Sigmoid colon (tissue), 7 donors: ENCODE measurements around the gene LILRA5. TPM values are rescaled to one million over a fixed set of nuclear protein-coding genes. Genes with fewer than 3 reads are reported as not detected.
A peak's percentile ranks its signal among the peaks of the same experiment; 100 is the strongest.

Source experiments
- DNase-seq: peaks from one replicate; pipeline ENCODE4 v3.0.0-alpha.2; 2019
- H3K27ac ChIP-seq, 4 donors: fragments of 200-600 bp; sonication (generic); one replicate each; pipeline ENCODE4 v1.5.1; 2016 to 2019; ENCODE audit warnings: mild to moderate bottlenecking in 1 of 4
- H3K27me3 ChIP-seq, 3 donors: fragments of 200-600 bp; sonication (generic); one replicate each; pipeline ENCODE4 v1.5.1; 2019; ENCODE audit warnings: mild to moderate bottlenecking in 1 of 3
- H3K36me3 ChIP-seq, 4 donors: fragments of 200-600 bp; sonication (generic); one replicate each; pipeline ENCODE4 v1.5.1; 2016 to 2019
- H3K4me1 ChIP-seq, 4 donors: fragments of 200-600 bp; sonication (generic); one replicate each; pipeline ENCODE4 v1.5.1; 2017 to 2019
- H3K4me3 ChIP-seq, 4 donors: fragments of 200-600 bp; sonication (generic); one replicate each; pipeline ENCODE4 v1.5.1; 2017 to 2019; ENCODE audit warnings: mild to moderate bottlenecking in 2 of 4, moderate library complexity in 1 of 4
- H3K9me3 ChIP-seq, 4 donors: fragments of 200-600 bp in 3 of 4; sonication (generic) in 3 of 4; one replicate each; pipeline versions ENCODE4 v1.5.1 to v1.6.1; 2013 to 2019
- EP300 ChIP-seq, 4 donors: sonication (generic); formaldehyde crosslinking; IDR thresholded peaks; one replicate each; pipeline ENCODE4 v1.6.1; 2017; ENCODE audit warnings: antibody characterized with exemption in 4 of 4
- POLR2AphosphoS5 ChIP-seq, 4 donors: sonication (generic); formaldehyde crosslinking; IDR thresholded peaks; one replicate each; pipeline ENCODE4 v1.6.1; 2017; ENCODE audit warnings: antibody characterized with exemption in 4 of 4
- WGBS, 2 donors: extraction: QIAGEN DNeasy Blood & Tissue Kit; methylation state at CpG; one replicate each; pipeline ENCODE4 v1.1.7; 2013; 5-methylcytosine and 5-hydroxymethylcytosine counted together
- intact Hi-C: fragments of 100-400 bp; cut with DNase I; formaldehyde crosslinking; loops from one replicate; pipeline ENCODE4 v1.15.1; 2023
- polyA plus RNA-seq, 3 donors: library from polyadenylated mRNA; stranded (reverse); fragments of 200-250 nt; gene quantifications; one replicate each; pipeline ENCODE4 v1.2.3, GENCODE V29; 2013
- small RNA-seq, 3 donors: library from RNA; depleted of rRNA; stranded (forward); fragments of <200 nt; gene quantifications; one replicate each; pipeline ENCODE3, GENCODE V24; 2016
- total RNA-seq, 4 donors: library from RNA; depleted of rRNA; stranded (reverse); fragments of >200 nt; gene quantifications; one replicate each; pipeline ENCODE4 v1.1.0, GENCODE V29; 2016
- donor health status: healthy with polysubstance abuse.
- donor health status: Bipolar disorder and iron deficiency.
- donor health status: healthy.

LILRA5 gene
- total and polyA plus RNA-seq, 7 donors = 2.0 to 14.6 (median 5.6) TPM; not detected in 1

GRCh38 chr19:54257116-54257480 lies 55.9 kb downstream of the LILRA5 start, which contains the start of gene LILRB5:
Gene LILRB5 (minus strand): TSS chr19:54257273. CDS start chr19:54257193, 80 bp downstream.
- H3K9me3 ChIP-seq = no peaks in the 10 kb centered on the region
- H3K4me1 ChIP-seq = no peaks in the 10 kb centered on the region
- no peaks in the 10 kb centered on the region for H3K36me3 ChIP-seq
- 72 to 74% methylated on average over 9 of the region's 9 CpGs for WGBS, 2 donors
- no peak for TF ChIP-seq EP300 (IDR thresholded peaks at IDR 0.05)
- peak in 1 of 4 donors; percentile 13 for TF ChIP-seq POLR2AphosphoS5 (IDR thresholded peaks at IDR 0.05)
- H3K27me3 ChIP-seq = peaks cover 8 to 46% (median 16%) of the 10 kb centered on the region in 3 donors
- peak within 1 kb of the TSS in 1 of 4 donors; percentile 14 for H3K27ac ChIP-seq
- DNase-seq = peak; percentile 60
- intact Hi-C loops = no loop called here
- H3K4me3 ChIP-seq = peak within 1 kb of the TSS in 2 of 4 donors; percentile 16 to 32

Small RNA genes within 50 kb of the gene (small RNA-seq; reads per million reads assigned to genes)
- gene AC245884.12 = 0 reads per million in 3 donors
- 0 reads per million in 3 donors for gene MIR4752
- gene RNU6-1307P = 0 reads per million in 3 donors

Other genes starting within 250 kb of the LILRA5 start
- gene VSTM1, start 249.3 kb downstream of the LILRA5 start, total RNA-seq = not detected
- not detected for gene VSTM1, start 249.3 kb downstream of the LILRA5 start, polyA plus RNA-seq
- not detected for gene TARM1, start 231.8 kb downstream of the LILRA5 start, total RNA-seq
- gene TARM1, start 231.8 kb downstream of the LILRA5 start, polyA plus RNA-seq = not detected
- 1 to 10 TPM in 2 of 4 donors, not detected in 2; 3.0 to 3.1 TPM for gene OSCAR, start 212.4 kb downstream of the LILRA5 start, total RNA-seq
- gene OSCAR, start 212.4 kb downstream of the LILRA5 start, polyA plus RNA-seq = 1 to 10 TPM in 1 of 3 donors, under 1 TPM in 1, not detected in 1; 0.93 to 4.2 TPM
- gene NDUFA3, start 210.3 kb downstream of the LILRA5 start, total RNA-seq = 10 to 100 TPM; 18.8 to 32.4 (median 20.2) TPM
- gene NDUFA3, start 210.3 kb downstream of the LILRA5 start, polyA plus RNA-seq = 100 to 1,000 TPM; 151 to 207 (median 184) TPM
- gene TFPT, start 197.5 kb downstream of the LILRA5 start, total RNA-seq = 10 to 100 TPM; 18.2 to 24.7 (median 20.4) TPM
- gene TFPT, start 197.5 kb downstream of the LILRA5 start, polyA plus RNA-seq = 10 to 100 TPM; 22.2 to 28.6 (median 25.2) TPM
- 10 to 100 TPM; 48.7 to 53.5 (median 51.5) TPM for gene PRPF31, start 197.4 kb downstream of the LILRA5 start, total RNA-seq
- 10 to 100 TPM; 25.0 to 60.9 (median 36.6) TPM for gene PRPF31, start 197.4 kb downstream of the LILRA5 start, polyA plus RNA-seq
- 10 to 100 TPM; 11.8 to 31.5 (median 21.2) TPM for gene CNOT3, start 175.4 kb downstream of the LILRA5 start, total RNA-seq
- 10 to 100 TPM; 15.5 to 32.9 (median 19.8) TPM for gene CNOT3, start 175.4 kb downstream of the LILRA5 start, polyA plus RNA-seq
- gene LENG1, start 153.4 kb downstream of the LILRA5 start, total RNA-seq = 1 to 10 TPM; 7.8 to 10.0 (median 8.7) TPM
- gene LENG1, start 153.4 kb downstream of the LILRA5 start, polyA plus RNA-seq = 10 to 100 TPM in 1 of 3 donors, 1 to 10 TPM in 2; 8.4 to 11.5 (median 8.6) TPM
- gene TMC4, start 140.0 kb downstream of the LILRA5 start, total RNA-seq = 1 to 10 TPM in 1 of 4 donors, under 1 TPM in 1, not detected in 2; 0.66 to 1.4 TPM
- 10 to 100 TPM; 13.9 to 55.4 (median 25.2) TPM for gene TMC4, start 140.0 kb downstream of the LILRA5 start, polyA plus RNA-seq
- 10 to 100 TPM; 20.1 to 49.7 (median 31.0) TPM for gene MBOAT7, start 123.6 kb downstream of the LILRA5 start, total RNA-seq
- gene MBOAT7, start 123.6 kb downstream of the LILRA5 start, polyA plus RNA-seq = 10 to 100 TPM; 15.0 to 79.7 (median 16.0) TPM
- gene TSEN34, start 121.9 kb downstream of the LILRA5 start, total RNA-seq = 10 to 100 TPM; 41.5 to 80.9 (median 53.2) TPM
- 10 to 100 TPM; 47.3 to 61.9 (median 52.5) TPM for gene TSEN34, start 121.9 kb downstream of the LILRA5 start, polyA plus RNA-seq
- gene RPS9, start 112.3 kb downstream of the LILRA5 start, total RNA-seq = 1,000 to 10,000 TPM; 2,139 to 2,970 (median 2,693) TPM
- gene RPS9, start 112.3 kb downstream of the LILRA5 start, polyA plus RNA-seq = 1,000 to 10,000 TPM; 3,254 to 5,599 (median 3,699) TPM
- 10 to 100 TPM; 12.5 to 19.3 (median 16.8) TPM for gene LILRB3, start 90.2 kb downstream of the LILRA5 start, total RNA-seq
- gene LILRB3, start 90.2 kb downstream of the LILRA5 start, polyA plus RNA-seq = 1 to 10 TPM; 4.2 to 7.2 (median 4.9) TPM
- gene LILRA6, start 70.4 kb downstream of the LILRA5 start, total RNA-seq = 1 to 10 TPM; 1.8 to 3.2 (median 2.3) TPM
- gene LILRA6, start 70.4 kb downstream of the LILRA5 start, polyA plus RNA-seq = 1 to 10 TPM; 1.2 to 2.3 (median 1.5) TPM
- 10 to 100 TPM in 3 of 4 donors, 1 to 10 TPM in 1; 8.4 to 23.5 (median 11.7) TPM for gene LILRB5, start 55.9 kb downstream of the LILRA5 start, total RNA-seq
- 10 to 100 TPM in 1 of 3 donors, 1 to 10 TPM in 2; 2.2 to 27.0 (median 4.2) TPM for gene LILRB5, start 55.9 kb downstream of the LILRA5 start, polyA plus RNA-seq
- gene LILRB2, start 32.1 kb downstream of the LILRA5 start, total RNA-seq = 1 to 10 TPM; 2.5 to 5.0 (median 3.5) TPM
- 1 to 10 TPM; 2.4 to 5.9 (median 5.5) TPM for gene LILRB2, start 32.1 kb downstream of the LILRA5 start, polyA plus RNA-seq
- gene LILRA4, start 26.0 kb upstream of the LILRA5 start, total RNA-seq = under 1 TPM in 1 of 4 donors, not detected in 3; 0.36 TPM
- gene LILRA4, start 26.0 kb upstream of the LILRA5 start, polyA plus RNA-seq = 1 to 10 TPM in 2 of 3 donors, under 1 TPM in 1; 0.92 to 3.9 (median 3.0) TPM
- 10 to 100 TPM in 3 of 4 donors, 1 to 10 TPM in 1; 4.4 to 18.9 (median 14.4) TPM for gene LAIR1, start 51.8 kb upstream of the LILRA5 start, total RNA-seq
- gene LAIR1, start 51.8 kb upstream of the LILRA5 start, polyA plus RNA-seq = 10 to 100 TPM in 2 of 3 donors, 1 to 10 TPM in 1; 6.6 to 34.6 (median 13.4) TPM
- gene TTYH1, start 102.3 kb upstream of the LILRA5 start, total RNA-seq = 1 to 10 TPM; 2.5 to 5.4 (median 3.7) TPM
- 1 to 10 TPM in 2 of 3 donors, under 1 TPM in 1; 0.23 to 2.2 (median 1.8) TPM for gene TTYH1, start 102.3 kb upstream of the LILRA5 start, polyA plus RNA-seq
- gene LENG8, start 136.0 kb upstream of the LILRA5 start, total RNA-seq = 100 to 1,000 TPM in 2 of 4 donors, 10 to 100 TPM in 2; 59.1 to 286 (median 107) TPM
- 100 to 1,000 TPM in 1 of 3 donors, 10 to 100 TPM in 2; 13.6 to 148 (median 18.0) TPM for gene LENG8, start 136.0 kb upstream of the LILRA5 start, polyA plus RNA-seq
- 1 to 10 TPM; 2.5 to 7.8 (median 3.6) TPM for gene LENG9, start 150.6 kb upstream of the LILRA5 start, total RNA-seq
- gene LENG9, start 150.6 kb upstream of the LILRA5 start, polyA plus RNA-seq = 10 to 100 TPM in 2 of 3 donors, 1 to 10 TPM in 1; 8.1 to 14.8 (median 13.2) TPM
- gene CDC42EP5, start 160.1 kb upstream of the LILRA5 start, total RNA-seq = 10 to 100 TPM; 12.1 to 16.6 (median 13.1) TPM
- gene CDC42EP5, start 160.1 kb upstream of the LILRA5 start, polyA plus RNA-seq = 100 to 1,000 TPM; 171 to 529 (median 348) TPM
- not detected for gene LAIR2, start 189.7 kb upstream of the LILRA5 start, total RNA-seq
- gene LAIR2, start 189.7 kb upstream of the LILRA5 start, polyA plus RNA-seq = 1 to 10 TPM in 1 of 3 donors, not detected in 2; 1.9 TPM